ENCODE data around the gene JAZF1.
"Not testable (repeated sequence)": the region's sequence is repeated elsewhere in the genome, so short reads cannot be mapped to it uniquely, and the experiment has no call there.

Gene JAZF1

GRCh38 chr7:27925573-27926201, 254.9 kb downstream of the JAZF1 start:
- DNase-seq: no peak

GRCh38 chr7:27923642-27923980, 257.0 kb downstream of the JAZF1 start:
- DNase-seq: no peak

- DNase-seq: no peak
Measured at GRCh38 chr7:27922907-27923641, 257.5 kb downstream of the JAZF1 start.

- DNase-seq: not testable (repeated sequence)
Measured at GRCh38 chr7:27922389-27922788, 258.2 kb downstream of the JAZF1 start.

- no peak for DNase-seq
Measured at GRCh38 chr7:27921081-27921836, 259.3 kb downstream of the JAZF1 start.

GRCh38 chr7:27920281-27920946, 260.2 kb downstream of the JAZF1 start:
- DNase-seq: no peak

- DNase-seq: no peak
Measured at GRCh38 chr7:27918503-27918902, 262.1 kb downstream of the JAZF1 start.

GRCh38 chr7:27917774-27918314, 262.8 kb downstream of the JAZF1 start:
- no peak for DNase-seq

GRCh38 chr7:27917119-27917518, 263.5 kb downstream of the JAZF1 start:
- no peak for DNase-seq

GRCh38 chr7:27916372-27916771, 264.2 kb downstream of the JAZF1 start:
- DNase-seq: no peak

GRCh38 chr7:27914409-27914808, 266.2 kb downstream of the JAZF1 start:
- DNase-seq: no peak

GRCh38 chr7:27912751-27913150, 267.8 kb downstream of the JAZF1 start:
- no peak for DNase-seq

- no peak for DNase-seq
Measured at GRCh38 chr7:27911920-27912319, 268.7 kb downstream of the JAZF1 start.

GRCh38 chr7:27910326-27910725, 270.3 kb downstream of the JAZF1 start:
- no peak for DNase-seq

- DNase-seq: no peak
Measured at GRCh38 chr7:27908534-27909165, 271.9 kb downstream of the JAZF1 start.

- no peak for DNase-seq
Measured at GRCh38 chr7:27906385-27907091, 274.1 kb downstream of the JAZF1 start.

GRCh38 chr7:27905951-27906350, 274.6 kb downstream of the JAZF1 start:
- no peak for DNase-seq

- DNase-seq: no peak
Measured at GRCh38 chr7:27901028-27901760, 279.4 kb downstream of the JAZF1 start.

GRCh38 chr7:27900006-27900405, 280.6 kb downstream of the JAZF1 start:
- no peak for DNase-seq

- DNase-seq: no peak
Measured at GRCh38 chr7:27899601-27900000, 281.0 kb downstream of the JAZF1 start.

GRCh38 chr7:27897441-27897847, 283.2 kb downstream of the JAZF1 start:
- DNase-seq: no peak
